ENCODE results near the gene CYB5R3. TPM values are rescaled to one million over a fixed set of nuclear protein-coding genes. Genes with fewer than 3 reads are reported as not detected.
A peak's percentile ranks its signal among the peaks of the same experiment; 100 is the strongest.

The CYB5R3 gene
- total RNA-seq, 1 donor from 2014 or later, result 85.0 TPM

DNA sequence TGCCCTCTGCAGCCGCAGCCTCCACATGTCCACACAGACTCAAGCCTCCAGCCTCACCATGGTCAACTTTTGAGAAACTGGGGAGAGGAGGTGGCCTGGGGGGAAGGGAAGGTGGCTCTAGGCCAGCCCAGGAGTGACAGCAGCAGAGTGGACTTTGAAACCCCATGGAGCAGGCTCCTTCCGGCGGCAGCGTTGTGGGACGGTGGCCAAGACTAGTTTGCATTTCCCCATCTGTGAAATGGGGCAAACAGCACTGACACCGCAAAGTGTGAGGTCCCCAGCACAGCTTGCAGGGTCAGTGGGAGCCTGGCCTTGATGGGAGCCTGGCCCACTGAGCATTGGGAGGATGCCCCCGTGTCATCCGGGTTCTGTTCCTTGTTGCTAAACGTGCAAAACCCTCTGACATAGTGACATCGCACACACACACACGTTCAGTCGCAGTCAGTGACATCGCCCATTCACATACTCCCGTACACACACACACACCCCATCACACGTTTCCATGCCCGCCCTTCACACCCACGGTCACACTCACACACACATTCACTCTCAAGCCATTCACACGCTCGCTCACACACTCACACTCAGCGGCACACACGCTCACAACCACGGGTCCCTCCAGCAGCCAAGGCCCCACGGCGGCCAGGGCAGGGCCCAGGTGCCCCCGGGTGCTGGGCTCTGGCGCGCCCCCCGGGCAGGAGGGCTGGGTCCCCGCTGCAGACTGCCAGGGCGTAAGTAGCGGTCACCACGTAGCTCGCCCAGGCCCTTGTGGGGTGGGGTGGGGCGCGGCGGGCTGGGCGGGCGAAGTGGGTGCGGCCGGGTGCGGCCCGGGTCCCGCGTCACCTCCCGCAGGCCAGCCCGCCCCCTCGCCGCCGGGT is 585 bp downstream of the CYB5R3 start:
- H3K27me3 ChIP-seq (ENCODE audit: control insufficient read depth, insufficient read depth, low read length), result no peaks in the 10 kb centered on the region
- H3K4me3 ChIP-seq (ENCODE audit: low read depth, low read length), result peak overlapping the region; percentile 94
- H3K36me3 ChIP-seq (ENCODE audit: control insufficient read depth, insufficient read depth, low read length), result no peaks in the 10 kb centered on the region
- DNase-seq (ENCODE audit: low read depth), result no peak
- TF ChIP-seq, protein P1, sequence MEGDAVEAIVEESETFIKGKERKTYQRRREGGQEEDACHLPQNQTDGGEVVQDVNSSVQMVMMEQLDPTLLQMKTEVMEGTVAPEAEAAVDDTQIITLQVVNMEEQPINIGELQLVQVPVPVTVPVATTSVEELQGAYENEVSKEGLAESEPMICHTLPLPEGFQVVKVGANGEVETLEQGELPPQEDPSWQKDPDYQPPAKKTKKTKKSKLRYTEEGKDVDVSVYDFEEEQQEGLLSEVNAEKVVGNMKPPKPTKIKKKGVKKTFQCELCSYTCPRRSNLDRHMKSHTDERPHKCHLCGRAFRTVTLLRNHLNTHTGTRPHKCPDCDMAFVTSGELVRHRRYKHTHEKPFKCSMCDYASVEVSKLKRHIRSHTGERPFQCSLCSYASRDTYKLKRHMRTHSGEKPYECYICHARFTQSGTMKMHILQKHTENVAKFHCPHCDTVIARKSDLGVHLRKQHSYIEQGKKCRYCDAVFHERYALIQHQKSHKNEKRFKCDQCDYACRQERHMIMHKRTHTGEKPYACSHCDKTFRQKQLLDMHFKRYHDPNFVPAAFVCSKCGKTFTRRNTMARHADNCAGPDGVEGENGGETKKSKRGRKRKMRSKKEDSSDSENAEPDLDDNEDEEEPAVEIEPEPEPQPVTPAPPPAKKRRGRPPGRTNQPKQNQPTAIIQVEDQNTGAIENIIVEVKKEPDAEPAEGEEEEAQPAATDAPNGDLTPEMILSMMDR (IDR thresholded peaks at IDR 0.05; ENCODE audit: insufficient read depth, low read length, poor library complexity, severe bottlenecking), result no peak

DNA sequence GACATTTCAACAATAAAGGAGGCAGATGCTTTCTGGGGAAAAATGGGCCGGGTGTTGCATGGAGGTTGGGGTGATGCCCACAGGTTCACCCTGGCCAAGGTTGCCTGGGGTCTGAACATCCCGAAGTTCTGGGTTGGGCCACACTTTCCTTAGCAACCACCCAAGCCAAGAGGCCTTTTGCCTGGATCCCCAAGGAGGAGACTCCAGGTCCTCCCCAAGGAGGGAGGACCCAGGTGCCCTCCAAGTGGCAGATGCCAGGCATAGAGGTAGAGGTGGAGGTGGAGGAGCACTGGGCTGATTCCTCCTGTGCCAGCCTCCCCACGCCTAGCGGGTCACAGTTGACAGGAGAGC is 1.2 kb downstream of the CYB5R3 start:
- TF ChIP-seq, protein P1 (IDR thresholded peaks at IDR 0.05; ENCODE audit: insufficient read depth, low read length, poor library complexity, severe bottlenecking), result no peak
- Histone ChIP-seq H3K27me3 (ENCODE audit: control insufficient read depth, insufficient read depth, low read length) (no peaks in the 10 kb centered on the region), H3K36me3 (ENCODE audit: control insufficient read depth, insufficient read depth, low read length) (no peaks in the 10 kb centered on the region), H3K4me3 (ENCODE audit: low read depth, low read length) (peak overlapping the region; percentile 94)
- DNase-seq (ENCODE audit: low read depth), result no peak

DNA sequence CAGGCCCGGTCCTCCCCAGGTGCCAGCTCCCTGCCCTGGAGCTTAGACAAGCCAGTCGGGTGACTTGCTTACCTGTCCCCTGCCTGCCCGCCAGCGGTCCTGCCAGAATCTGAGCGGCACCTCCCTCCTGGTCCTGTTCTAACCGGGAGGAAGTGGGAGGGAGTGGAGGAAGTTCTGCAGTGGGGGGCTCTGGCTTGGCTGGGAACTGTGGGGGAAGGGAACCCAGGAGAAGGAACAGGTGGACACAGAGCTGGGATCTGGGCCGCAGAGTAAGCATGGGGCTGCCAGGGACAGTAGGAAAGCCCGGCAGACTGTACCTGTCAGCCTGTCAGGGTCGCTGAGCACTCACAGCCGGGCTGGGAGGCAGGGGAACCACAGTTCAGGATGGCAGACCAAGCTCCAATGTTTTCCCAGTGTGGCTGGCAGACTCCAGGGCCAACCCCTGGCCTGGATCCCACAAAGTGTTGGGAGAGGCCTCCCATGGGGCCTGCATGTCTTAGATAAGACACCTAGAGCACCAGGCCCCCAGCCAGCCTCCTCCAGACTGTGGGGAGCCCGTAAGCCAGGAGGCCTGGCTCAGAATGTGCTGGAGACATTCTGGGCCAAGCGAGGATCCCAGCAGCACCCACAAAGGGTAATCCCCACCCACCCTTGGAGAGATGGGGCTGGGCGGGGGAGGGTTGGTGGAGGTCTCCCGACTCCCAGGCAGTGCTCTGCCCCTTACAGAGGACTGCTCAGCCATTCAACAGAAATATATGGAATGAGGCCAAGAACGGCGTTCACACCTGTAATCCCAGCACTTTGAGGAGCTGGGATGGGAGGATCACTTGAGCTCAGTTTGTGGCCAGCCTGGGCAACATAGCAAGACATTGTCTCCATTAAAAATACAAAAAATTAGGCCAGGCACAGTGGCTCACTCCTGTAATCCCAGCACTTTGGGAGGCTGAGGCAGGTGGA is 2.3 kb downstream of the CYB5R3 start:
- H3K36me3 ChIP-seq (ENCODE audit: control insufficient read depth, insufficient read depth, low read length), result no peaks in the 10 kb centered on the region
- H3K27me3 ChIP-seq (ENCODE audit: control insufficient read depth, insufficient read depth, low read length), result no peaks in the 10 kb centered on the region
- TF ChIP-seq, protein P1 (IDR thresholded peaks at IDR 0.05; ENCODE audit: insufficient read depth, low read length, poor library complexity, severe bottlenecking), result no peak
- no peak overlapping the region for H3K4me3 ChIP-seq (ENCODE audit: low read depth, low read length)
- DNase-seq (ENCODE audit: low read depth), result no peak

DNA sequence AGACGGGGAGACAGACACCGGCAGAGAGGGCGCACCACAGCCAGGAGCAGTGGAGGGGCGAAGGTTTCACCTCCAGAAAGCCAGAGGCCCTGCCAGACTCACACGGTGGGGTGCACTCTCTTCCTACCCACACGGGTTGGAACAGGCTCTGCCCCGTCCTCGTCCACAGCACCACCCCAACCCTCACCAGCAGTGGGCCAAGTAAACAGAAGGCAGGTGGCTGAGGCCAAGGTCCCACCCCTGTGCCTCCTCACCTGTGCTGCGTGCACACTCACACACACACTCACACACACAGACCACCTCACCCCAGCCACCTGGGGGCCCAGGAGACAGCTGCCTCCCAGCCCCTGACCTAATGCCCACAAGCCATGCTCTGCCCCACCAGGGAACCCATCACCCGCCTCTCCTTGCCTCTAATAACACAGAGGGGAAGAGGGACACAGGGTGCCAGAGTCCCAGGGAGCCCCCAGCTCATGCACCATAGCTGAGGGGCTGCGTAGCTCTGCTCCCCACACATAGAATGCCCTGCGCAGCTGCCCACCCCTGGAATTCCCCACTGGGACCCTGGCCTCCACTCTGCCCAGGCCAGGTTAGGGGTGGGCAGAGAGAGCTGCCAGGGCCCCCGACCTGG is 3.1 kb downstream of the CYB5R3 start:
- H3K4me3 ChIP-seq (ENCODE audit: low read depth, low read length), result no peak overlapping the region
- TF ChIP-seq, protein P1 (IDR thresholded peaks at IDR 0.05; ENCODE audit: insufficient read depth, low read length, poor library complexity, severe bottlenecking), result no peak

DNA sequence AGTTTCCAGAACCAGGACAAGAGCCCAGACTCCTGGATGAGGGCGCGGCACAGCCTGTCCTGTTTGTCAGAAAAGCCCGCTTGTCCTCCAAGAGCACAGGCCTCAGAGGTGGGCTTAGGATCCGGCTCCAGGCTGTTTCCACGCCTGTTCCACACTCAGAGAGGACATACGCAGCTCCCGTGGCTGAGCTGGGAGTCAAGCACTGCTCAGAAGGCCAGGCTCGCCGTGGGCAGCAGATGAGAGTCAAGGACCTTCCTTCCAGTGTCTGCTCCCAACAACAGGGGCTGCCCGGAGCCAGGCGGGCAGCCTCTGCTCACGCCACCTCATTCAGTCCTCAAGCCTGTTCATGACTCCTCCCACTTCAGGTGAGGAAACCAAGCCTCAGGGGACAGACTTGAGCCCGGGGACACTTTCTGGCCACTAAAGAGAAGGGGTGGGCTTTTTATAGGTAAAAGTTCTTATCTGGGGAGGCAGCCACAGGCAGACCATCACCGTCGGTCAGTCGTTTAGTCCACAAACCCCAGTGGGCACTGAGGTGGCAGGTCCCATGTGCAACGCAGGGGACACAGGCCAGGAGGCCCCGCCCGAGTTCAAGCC is 3.8 kb downstream of the CYB5R3 start:
- DNase-seq (ENCODE audit: low read depth), result no peak
- Histone ChIP-seq H3K27me3 (ENCODE audit: control insufficient read depth, insufficient read depth, low read length) (no peaks in the 10 kb centered on the region), H3K36me3 (ENCODE audit: control insufficient read depth, insufficient read depth, low read length) (no peaks in the 10 kb centered on the region), H3K4me3 (ENCODE audit: low read depth, low read length) (no peak overlapping the region)
- TF ChIP-seq, protein P1 (IDR thresholded peaks at IDR 0.05; ENCODE audit: insufficient read depth, low read length, poor library complexity, severe bottlenecking), result no peak

More for the DNA sequence above, 3.1 kb downstream of the CYB5R3 start:
- Histone ChIP-seq H3K27me3 (ENCODE audit: control insufficient read depth, insufficient read depth, low read length) (no peaks in the 10 kb centered on the region), H3K36me3 (ENCODE audit: control insufficient read depth, insufficient read depth, low read length) (no peaks in the 10 kb centered on the region)
- no peak for DNase-seq (ENCODE audit: low read depth)
